ENCODE results near the gene USP15.

Gene USP15

GRCh38 chr12:62294378-62294777, 34.2 kb downstream of the USP15 start:
- CTCF ChIA-PET: no interaction called here
- POLR2A ChIA-PET: no interaction called here
- no peak for DNase-seq (ENCODE audit: extremely low spot score)
- no peak for TF ChIP-seq CTCF (IDR thresholded peaks at IDR 0.05; ENCODE audit: control extremely low read depth, extremely low read depth, low read depth, missing control alignments)

GRCh38 chr12:62296001-62296400, 35.8 kb downstream of the USP15 start:
- ChIA-PET POLR2A (no interaction called here), CTCF (no interaction called here)
- TF ChIP-seq CTCF (IDR thresholded peaks at IDR 0.05; ENCODE audit: control extremely low read depth, extremely low read depth, low read depth, missing control alignments): no peak
- no peak for DNase-seq (ENCODE audit: extremely low spot score)

GRCh38 chr12:62297321-62297720, 37.1 kb downstream of the USP15 start:
- CTCF ChIA-PET: interaction anchor here (0.7 kb wide), 1 partner anchor 15 kb away, joined by 3 read pairs; no protein-coding TSS in a partner anchor
- TF ChIP-seq CTCF (IDR thresholded peaks at IDR 0.05; ENCODE audit: control extremely low read depth, extremely low read depth, low read depth, missing control alignments): no peak
- POLR2A ChIA-PET: no interaction called here
- no peak for DNase-seq (ENCODE audit: extremely low spot score)

- DNase-seq (ENCODE audit: extremely low spot score): no peak
- ChIA-PET CTCF (interaction anchor here (1.3 to 1.5 kb wide), 2 partner anchors 7 to 11 kb away, joined by 3 read pairs; no protein-coding TSS in a partner anchor), POLR2A (no interaction called here)
- no peak for TF ChIP-seq CTCF (IDR thresholded peaks at IDR 0.05; ENCODE audit: control extremely low read depth, extremely low read depth, low read depth, missing control alignments)
Observed at GRCh38 chr12:62299617-62300016, 39.4 kb downstream of the USP15 start.

- POLR2A ChIA-PET: no interaction called here
- DNase-seq (ENCODE audit: extremely low spot score): no peak
- CTCF ChIA-PET: interaction anchor here (1.3 to 1.5 kb wide), 2 partner anchors 9 to 11 kb away, joined by 3 read pairs; no protein-coding TSS in a partner anchor
- no peak for TF ChIP-seq CTCF (IDR thresholded peaks at IDR 0.05; ENCODE audit: control extremely low read depth, extremely low read depth, low read depth, missing control alignments)
Observed at GRCh38 chr12:62301080-62301798, 41.0 kb downstream of the USP15 start.

- ChIA-PET CTCF (interaction anchor here (1.3 kb wide), 1 partner anchor 11 kb away, joined by 3 read pairs; no protein-coding TSS in a partner anchor), POLR2A (no interaction called here)
- no peak for DNase-seq (ENCODE audit: extremely low spot score)
- no peak for TF ChIP-seq CTCF (IDR thresholded peaks at IDR 0.05; ENCODE audit: control extremely low read depth, extremely low read depth, low read depth, missing control alignments)
Observed at GRCh38 chr12:62301799-62302133, 41.6 kb downstream of the USP15 start.
